Stimulated activated effector memory CD8-positive, alpha-beta T cell treated with anti-CD3 and anti-CD28 coated beads, Interleukin-12 subunit alpha, Interleukin-12 subunit beta, amount 100 ng/mL, for 72 hours (primary cell): Measurements from ENCODE around the gene CKS1B.

Experiments used
- ATAC-seq: fragments of 150-1000 bp; cut with Tn5 transposase; 2 replicates; pipeline ENCODE4 v1.10.0; 2021
- DNase-seq, 2 donors: peaks; one replicate each; pipeline ENCODE4 v3.0.0; 2021 to 2022; ENCODE audit warnings: low spot score in 2 of 2
- H3K27ac Mint-ChIP-seq: one replicate; pipeline ENCODE4 v1.8.0; 2022; ENCODE audit warnings: mild to moderate bottlenecking, mixed read lengths
- H3K36me3 Mint-ChIP-seq: one replicate; pipeline ENCODE4 v1.8.0; 2022; ENCODE audit warnings: mild to moderate bottlenecking, mixed read lengths
- H3K4me1 Mint-ChIP-seq: one replicate; pipeline ENCODE4 v1.8.0; 2022; ENCODE audit warnings: mixed read lengths
- H3K4me3 Mint-ChIP-seq: one replicate; pipeline ENCODE4 v1.8.0; 2022; ENCODE audit warnings: mild to moderate bottlenecking, mixed read lengths
- H3K9me3 Mint-ChIP-seq: one replicate; pipeline ENCODE4 v1.8.0; 2022; ENCODE audit warnings: mixed read lengths

The CKS1B gene

DNA sequence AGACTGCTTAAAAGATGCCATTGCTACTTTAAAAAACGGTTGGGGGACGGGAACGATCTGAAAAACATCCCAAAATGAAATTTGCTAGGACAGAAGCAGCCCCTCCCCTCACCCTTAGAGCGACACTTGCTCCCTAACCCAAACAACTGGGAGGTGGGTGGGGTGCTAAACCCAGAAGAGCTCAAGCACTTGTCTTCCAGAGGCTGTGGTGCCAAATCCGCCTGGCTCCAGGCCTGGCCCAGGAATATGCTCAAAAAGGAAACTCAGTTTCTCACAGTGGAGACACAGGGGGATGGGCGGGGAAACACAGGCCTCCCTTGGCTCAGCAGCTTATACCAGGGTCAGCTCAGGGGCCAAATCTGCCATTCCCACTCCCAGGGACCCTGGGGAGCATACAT, 17.9 kb upstream of the CKS1B start:
- Mint-ChIP-seq H3K36me3 (peaks cover 60% of the 10 kb centered on the region), H3K27ac (peak overlapping the region; percentile 99), H3K4me1 (peaks cover 77% of the 10 kb centered on the region), H3K9me3 (no peaks in the 10 kb centered on the region), H3K4me3 (peak overlapping the region; percentile 95)
- no peak for DNase-seq
- no peak for ATAC-seq

DNA sequence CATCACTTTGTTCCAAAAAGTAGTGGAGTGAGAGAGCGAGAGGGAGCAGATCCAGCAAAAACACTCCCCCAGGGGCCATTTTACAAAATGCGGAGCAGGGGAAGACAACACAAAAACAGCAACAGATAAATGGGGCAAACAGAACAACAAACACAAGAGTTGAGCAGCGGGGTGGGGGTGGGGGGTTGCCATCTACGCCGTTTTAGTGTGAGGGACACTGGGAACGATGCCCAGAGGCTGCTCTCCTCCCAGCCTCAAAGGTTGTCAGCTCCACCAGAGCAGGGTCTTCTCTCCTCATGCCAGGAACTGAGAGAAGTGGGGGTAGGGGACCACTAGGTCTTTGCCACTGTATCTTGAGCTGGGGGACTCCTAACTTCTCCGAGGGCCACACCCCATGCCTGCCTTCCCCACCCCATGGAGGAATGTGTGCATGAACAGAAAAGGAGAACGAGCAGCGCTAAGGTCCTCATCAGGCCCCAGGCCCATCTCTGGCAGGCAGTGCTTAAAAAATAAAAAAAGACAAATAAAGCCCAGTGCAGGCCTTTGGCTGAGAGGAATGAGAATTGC, 17.3 kb upstream of the CKS1B start:
- H3K4me3 Mint-ChIP-seq: no peak overlapping the region
- no peaks in the 10 kb centered on the region for H3K9me3 Mint-ChIP-seq
- H3K36me3 Mint-ChIP-seq: peaks cover 58% of the 10 kb centered on the region
- H3K27ac Mint-ChIP-seq: peak overlapping the region; percentile 99
- H3K4me1 Mint-ChIP-seq: peaks cover 71% of the 10 kb centered on the region
- DNase-seq: no peak
- no peak for ATAC-seq

DNA sequence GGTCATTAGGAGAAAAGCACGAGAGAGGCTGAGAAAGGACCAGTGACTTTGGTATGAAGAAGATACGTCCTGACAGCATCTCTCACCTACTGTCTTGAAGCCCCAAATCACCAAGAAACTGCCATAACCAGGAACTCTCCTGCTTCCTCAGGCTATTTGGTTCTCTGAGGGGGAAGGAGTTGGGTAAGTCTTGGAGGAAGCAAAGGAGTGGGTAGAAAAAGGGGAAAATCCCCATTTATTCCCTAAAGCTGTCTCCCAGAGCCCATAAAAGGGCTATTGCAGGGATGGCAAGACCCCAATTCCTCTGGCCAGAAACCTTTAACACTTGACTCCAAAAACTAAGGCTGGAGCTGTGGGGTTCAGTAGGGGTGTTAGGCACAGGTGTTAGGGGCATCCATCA, 16.4 kb upstream of the CKS1B start:
- no peak overlapping the region for H3K4me3 Mint-ChIP-seq
- ATAC-seq (no peak), DNase-seq (no peak)
- H3K4me1 Mint-ChIP-seq: peaks cover 71% of the 10 kb centered on the region
- H3K36me3 Mint-ChIP-seq: peaks cover 59% of the 10 kb centered on the region
- no peaks in the 10 kb centered on the region for H3K9me3 Mint-ChIP-seq
- H3K27ac Mint-ChIP-seq: peak overlapping the region; percentile 40

DNA sequence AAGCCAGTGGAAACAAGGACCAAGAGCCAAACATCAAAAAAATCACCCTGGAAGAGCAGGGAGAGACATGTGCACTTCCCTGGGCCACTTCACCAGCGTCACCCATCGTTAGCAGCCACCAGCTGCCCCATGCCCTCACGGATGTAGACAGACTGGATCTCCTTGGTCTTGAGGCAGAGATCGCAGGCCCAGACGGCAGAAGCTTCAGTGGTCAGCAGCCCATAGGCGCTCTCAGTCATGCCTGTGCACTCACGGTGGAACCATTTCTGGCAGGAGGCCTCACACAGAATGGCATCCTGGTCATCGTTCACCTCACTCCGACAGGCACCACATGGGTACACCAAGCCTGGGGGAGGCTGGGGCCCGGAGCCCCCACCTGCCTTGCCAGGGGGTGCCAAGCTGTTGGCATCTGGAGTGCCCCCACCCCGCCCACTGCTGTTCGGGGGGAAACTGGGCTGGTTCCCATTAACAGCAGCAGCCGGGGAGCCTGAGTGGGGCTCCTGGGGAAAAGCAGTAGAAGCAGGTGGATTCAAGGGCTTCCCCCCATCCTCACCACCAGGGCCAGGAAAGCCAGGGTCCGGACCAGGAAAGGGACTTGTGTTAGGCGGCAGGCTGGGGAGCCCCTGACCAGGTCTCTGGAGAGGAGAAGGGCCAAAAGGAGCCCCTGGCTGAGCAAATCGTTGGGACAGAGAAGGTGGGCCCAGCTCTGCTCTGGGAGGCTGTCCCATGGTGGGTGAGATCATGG, 15.6 kb upstream of the CKS1B start:
- no peaks in the 10 kb centered on the region for H3K9me3 Mint-ChIP-seq
- H3K36me3 Mint-ChIP-seq: peaks cover 68% of the 10 kb centered on the region
- DNase-seq (no peak), ATAC-seq (no peak)
- H3K4me3 Mint-ChIP-seq: peak overlapping the region; percentile 80
- H3K27ac Mint-ChIP-seq: peak overlapping the region; percentile 40
- peaks cover 69% of the 10 kb centered on the region for H3K4me1 Mint-ChIP-seq

DNA sequence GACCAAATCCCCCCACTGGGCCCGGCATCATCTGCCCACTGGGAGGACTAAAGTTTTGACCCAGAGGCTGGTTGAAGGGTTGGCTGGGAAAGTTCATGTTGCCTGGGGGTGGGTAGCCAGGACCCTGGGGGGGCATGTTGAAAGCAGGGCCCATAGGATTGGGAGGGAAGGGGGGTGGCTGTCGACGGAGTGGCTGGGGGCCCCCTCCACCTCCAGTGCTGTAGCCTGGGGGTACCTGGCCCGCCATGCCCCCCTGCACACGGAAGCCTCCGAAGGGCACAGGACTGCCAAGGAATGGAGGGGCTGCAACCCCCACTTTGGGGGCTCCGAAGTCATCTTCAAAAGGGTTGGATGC, 15.1 kb upstream of the CKS1B start:
- Mint-ChIP-seq H3K4me3 (peak overlapping the region; percentile 80), H3K9me3 (no peaks in the 10 kb centered on the region), H3K27ac (peak overlapping the region; percentile 23), H3K4me1 (peaks cover 66% of the 10 kb centered on the region), H3K36me3 (peaks cover 69% of the 10 kb centered on the region)
- ATAC-seq (no peak), DNase-seq (no peak)

DNA sequence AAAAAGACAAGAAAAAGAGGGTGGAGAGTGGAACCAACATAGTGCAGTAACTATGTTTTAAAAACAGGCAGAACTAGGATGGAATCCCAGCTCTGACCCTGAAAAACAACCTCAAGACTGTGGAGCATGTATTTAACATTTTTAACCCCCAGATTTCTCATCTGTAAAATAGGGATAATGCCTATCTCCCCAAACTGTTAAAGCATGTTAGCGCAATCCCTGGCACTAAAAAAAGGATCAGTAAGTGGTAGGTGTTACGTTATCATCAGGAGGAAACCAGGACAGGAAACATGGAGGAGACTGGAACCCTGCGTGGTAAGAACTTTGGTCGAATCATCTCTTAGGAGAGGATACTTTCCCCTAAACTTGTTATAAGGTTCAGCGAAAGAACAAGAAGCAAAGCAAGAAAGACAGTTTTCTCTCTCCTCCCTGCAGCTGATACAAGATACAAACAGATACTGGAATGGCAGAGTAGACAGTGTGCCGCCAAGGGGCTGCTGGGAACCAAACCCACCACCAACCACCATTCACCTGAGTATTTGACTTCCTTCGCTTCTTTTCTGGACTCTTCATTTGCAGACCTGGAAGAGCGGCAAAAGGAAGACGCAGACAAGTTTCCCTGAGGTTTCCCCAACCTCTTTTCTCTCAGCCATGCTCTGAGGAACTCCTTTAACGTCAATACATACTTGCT, 13.9 kb upstream of the CKS1B start:
- Mint-ChIP-seq H3K4me1 (peaks cover 61% of the 10 kb centered on the region), H3K36me3 (peaks cover 72% of the 10 kb centered on the region), H3K9me3 (no peaks in the 10 kb centered on the region), H3K4me3 (peak overlapping the region; percentile 80), H3K27ac (peak overlapping the region; percentile 81)
- ATAC-seq (no peak), DNase-seq (no peak)

DNA sequence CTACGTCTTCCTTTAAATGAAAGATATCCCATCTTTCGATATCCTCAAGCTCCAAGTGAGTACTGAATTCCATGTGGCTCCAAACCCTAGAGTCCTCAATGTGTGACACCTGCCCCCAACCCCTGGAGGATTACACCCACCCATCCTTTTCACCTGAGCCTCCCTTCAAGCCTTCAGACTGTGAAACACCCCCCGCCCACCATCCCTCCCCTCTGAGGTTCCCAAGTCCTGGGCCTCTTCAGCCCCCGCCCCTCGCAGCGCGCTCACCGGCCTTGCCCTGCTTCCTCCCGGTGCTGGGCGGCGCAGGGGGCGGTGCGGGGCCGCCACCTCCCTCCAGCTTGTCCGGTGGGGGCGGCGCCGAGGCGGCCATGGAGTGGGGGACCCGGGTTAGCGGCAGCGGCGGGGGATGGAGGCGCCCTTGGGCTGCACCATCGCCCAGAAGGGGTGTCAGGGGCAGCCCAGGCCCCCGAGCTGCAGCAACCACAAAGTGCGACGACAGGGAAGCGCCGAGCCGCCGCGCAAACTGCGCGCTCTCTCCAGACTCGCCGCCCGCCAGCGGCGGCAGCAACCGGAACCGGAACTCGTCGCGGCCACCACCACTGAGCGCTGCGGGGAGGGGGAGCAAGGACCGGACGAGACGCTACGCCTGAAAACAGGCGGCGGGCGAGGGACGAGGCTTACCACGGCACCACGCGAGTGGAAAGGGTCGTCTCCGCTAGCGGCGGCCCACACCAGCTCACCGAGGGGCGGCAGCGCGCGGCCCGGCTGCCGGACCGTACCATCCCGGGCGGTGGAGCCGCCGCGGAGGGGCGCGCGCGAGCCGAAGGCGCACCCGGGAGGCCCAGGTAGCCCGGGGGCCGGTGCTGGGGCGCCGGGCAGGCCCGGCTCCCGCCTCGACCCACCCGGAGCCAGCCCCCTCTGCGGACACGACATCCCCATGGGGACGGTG, 13.0 kb upstream of the CKS1B start, which contains the start of gene PYGO2:
Gene PYGO2 (minus strand): TSS at position 576 of the 949 bp plus-strand sequence. CDS start 206 bp downstream, at position 370.
- peaks cover 54% of the 10 kb centered on the region for H3K4me1 Mint-ChIP-seq
- peaks cover 75% of the 10 kb centered on the region for H3K36me3 Mint-ChIP-seq
- DNase-seq: peak; percentile 79 to 92
- no peaks in the 10 kb centered on the region for H3K9me3 Mint-ChIP-seq
- peak within 1 kb of the TSS; percentile 81 for H3K27ac Mint-ChIP-seq
- ATAC-seq: peak; percentile 89
- H3K4me3 Mint-ChIP-seq: peak within 1 kb of the TSS; percentile 80

DNA sequence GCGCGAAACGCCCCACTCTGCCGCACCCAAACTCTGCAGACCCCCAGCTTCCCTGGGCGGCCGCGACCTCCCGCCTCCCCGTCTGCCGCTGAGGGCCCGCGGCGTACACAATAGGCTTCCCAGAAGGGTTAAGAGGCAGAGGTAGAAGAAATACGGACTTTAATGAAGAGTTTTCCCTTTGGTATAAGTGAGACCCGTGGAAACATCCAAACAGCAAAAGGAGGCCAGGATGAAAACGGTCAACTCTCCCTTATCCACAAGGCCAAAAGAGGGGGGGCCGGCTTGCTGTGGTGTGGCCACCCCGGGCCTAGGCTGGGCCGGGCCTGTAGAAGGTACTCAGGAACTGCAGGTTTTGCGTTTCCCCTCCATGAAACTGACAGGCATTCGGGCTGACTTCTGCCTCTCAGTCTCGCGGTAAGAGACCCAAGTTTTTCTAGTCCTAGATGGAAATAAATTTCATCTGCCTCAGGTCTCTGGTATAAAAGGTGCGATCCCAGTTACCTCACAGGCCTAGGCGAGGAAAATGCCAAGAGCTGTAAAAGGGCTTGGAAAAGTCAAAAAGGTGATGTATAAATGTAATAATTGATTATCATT, 12.2 kb upstream of the CKS1B start:
- peaks cover 81% of the 10 kb centered on the region for H3K36me3 Mint-ChIP-seq
- H3K9me3 Mint-ChIP-seq: no peaks in the 10 kb centered on the region
- DNase-seq (no peak), ATAC-seq (peak; percentile 20)
- peaks cover 47% of the 10 kb centered on the region for H3K4me1 Mint-ChIP-seq
- peak overlapping the region; percentile 81 for H3K27ac Mint-ChIP-seq
- peak overlapping the region; percentile 80 for H3K4me3 Mint-ChIP-seq

DNA sequence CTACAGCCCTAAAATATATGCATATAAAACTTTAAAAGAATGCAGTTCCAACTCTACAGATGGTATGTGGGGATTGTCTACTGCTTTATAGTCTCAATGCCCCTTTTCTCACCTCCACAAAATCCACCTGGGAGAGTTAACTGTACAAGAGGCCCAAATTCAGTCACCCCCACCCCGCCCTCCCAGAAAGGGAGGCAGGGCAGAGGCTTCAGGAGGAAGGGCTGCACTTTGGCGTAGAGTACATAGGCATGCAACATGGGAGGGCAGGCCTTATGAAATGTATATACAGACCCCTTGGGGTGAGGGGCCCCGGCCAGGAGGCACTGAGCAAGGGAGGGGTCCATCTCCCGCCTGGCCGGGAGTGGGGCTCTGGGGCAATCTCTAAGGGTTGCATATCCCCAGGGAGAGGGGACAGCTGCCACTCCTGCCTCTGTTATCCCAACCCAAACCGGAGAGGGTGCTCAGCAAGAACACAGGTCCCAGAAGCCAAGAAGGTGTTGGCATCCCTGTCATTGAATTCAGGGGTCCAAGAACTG, 11.6 kb upstream of the CKS1B start:
- no peak for DNase-seq
- Mint-ChIP-seq H3K9me3 (no peaks in the 10 kb centered on the region), H3K27ac (peak overlapping the region; percentile 81), H3K36me3 (peaks cover 81% of the 10 kb centered on the region), H3K4me3 (peak overlapping the region; percentile 80), H3K4me1 (peaks cover 52% of the 10 kb centered on the region)
- no peak for ATAC-seq

DNA sequence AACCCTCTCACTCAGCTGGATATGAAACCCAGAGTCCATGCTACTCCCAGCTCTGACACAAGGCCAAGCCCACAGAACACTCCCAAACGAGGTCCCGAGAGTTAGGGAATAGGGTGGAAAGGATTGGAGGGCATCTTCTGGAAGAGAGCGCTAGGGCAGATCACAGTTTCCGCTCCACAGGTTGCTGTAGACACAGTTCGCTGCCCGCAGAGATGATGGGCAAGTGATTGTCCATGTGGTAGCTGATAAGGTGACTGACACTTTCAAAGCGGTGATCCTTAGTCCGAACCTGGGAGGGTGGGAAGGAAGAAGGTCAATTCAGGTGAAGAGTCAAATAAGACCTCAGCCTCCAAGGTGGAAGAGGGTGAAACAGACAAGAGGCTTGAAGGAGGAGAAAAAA, 10.8 kb upstream of the CKS1B start:
- DNase-seq (no peak), ATAC-seq (no peak)
- H3K27ac Mint-ChIP-seq: peak overlapping the region; percentile 30
- H3K9me3 Mint-ChIP-seq: no peaks in the 10 kb centered on the region
- peaks cover 81% of the 10 kb centered on the region for H3K36me3 Mint-ChIP-seq
- H3K4me3 Mint-ChIP-seq: no peak overlapping the region
- H3K4me1 Mint-ChIP-seq: peaks cover 60% of the 10 kb centered on the region

DNA sequence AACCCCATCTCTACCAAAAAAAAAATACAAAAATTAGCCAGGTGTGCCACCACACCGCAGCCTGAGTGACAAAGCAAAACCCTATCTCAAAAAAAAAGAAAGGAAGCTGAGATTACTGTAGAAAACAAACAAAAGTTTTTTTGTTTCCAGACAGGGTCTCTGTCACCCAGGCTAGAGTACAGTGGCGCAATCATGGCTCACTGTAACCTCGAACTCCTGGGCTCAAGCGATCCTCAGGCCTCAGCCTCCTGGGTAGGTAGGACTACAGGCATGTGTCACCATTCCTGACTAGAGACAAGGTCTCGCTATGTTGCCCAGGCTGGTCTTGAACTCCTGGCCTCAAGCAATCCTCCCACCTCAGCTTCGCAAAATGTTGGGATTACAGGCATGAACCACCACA, 10.1 kb upstream of the CKS1B start:
- Mint-ChIP-seq H3K4me1 (peaks cover 66% of the 10 kb centered on the region), H3K4me3 (no peak overlapping the region), H3K9me3 (no peaks in the 10 kb centered on the region), H3K36me3 (peaks cover 82% of the 10 kb centered on the region), H3K27ac (peak overlapping the region; percentile 30)
- ATAC-seq: no peak
- DNase-seq: no peak

DNA sequence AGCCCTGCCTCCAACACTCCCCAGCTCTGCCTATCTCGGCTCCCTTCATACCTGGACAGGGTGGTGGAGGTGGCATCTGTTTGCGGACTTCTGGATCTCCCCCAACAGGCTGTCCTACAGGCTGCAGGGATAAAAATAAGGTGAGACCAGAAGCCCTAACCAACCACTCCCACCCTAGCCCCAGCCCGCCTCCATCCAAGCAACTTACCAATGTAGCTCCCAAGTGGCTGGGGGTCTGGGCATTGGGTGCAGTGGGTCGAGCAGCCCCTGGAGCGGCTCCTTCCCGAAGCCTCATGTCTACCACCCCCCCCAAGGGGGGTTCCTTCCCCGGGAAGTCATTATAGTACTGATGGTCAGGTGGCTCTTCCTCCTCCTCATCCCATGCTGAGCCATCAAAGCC, 8.4 kb upstream of the CKS1B start:
- peaks cover 60% of the 10 kb centered on the region for H3K4me1 Mint-ChIP-seq
- peaks cover 81% of the 10 kb centered on the region for H3K36me3 Mint-ChIP-seq
- H3K9me3 Mint-ChIP-seq: no peaks in the 10 kb centered on the region
- H3K27ac Mint-ChIP-seq: peak overlapping the region; percentile 52
- DNase-seq (no peak), ATAC-seq (no peak)
- H3K4me3 Mint-ChIP-seq: no peak overlapping the region

DNA sequence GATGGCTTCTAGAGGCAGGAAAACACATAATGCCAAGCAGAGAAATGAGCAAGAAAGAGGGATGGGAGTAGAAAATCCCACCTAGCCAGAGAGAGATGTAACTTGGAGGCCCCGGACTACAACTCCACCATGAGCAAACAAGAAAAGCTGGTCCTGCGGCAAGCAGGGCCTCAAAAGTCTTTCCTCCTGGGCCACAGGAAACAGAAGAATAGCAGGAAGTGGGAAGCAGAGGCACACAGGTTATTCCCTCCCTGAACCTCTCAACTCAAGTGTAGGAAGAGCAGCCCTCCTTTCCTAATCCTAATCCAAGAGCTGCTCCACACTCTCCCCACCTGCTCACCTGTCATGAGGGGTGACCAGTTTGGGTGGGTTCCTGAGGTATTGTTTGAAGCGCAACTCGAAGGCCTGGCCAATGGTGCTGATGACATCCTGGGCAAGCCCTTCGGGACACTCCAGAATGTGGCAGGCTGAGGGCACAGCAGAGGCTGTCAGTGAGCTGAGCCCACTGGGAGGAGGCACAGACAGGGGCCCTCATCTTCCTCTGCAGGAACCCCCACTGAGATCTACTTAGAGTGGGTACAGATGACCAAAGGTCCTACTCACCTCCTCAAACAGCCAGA, 7.0 kb upstream of the CKS1B start:
- ATAC-seq (no peak), DNase-seq (no peak)
- Mint-ChIP-seq H3K27ac (peak overlapping the region; percentile 93), H3K9me3 (no peaks in the 10 kb centered on the region), H3K4me1 (peaks cover 69% of the 10 kb centered on the region), H3K36me3 (peaks cover 75% of the 10 kb centered on the region), H3K4me3 (no peak overlapping the region)

DNA sequence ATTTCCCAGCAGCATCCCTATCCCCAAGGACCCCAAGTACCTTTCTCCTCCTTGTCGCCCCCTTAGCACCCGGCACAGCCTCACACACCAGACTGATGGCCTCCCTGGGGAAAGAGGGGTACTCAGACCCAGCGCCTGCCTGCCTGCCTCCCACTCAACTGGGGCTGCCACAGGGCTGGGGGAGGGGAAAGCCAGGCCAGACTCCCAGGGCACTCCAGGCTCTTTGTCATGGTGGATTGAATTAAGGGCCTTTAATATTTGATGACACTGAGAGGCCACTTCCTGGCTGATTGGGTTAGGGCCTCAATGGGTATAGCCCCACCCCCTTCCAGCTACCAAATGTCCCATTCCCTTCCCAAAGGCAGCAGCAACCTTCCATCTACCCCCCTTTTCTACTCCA, 5.8 kb upstream of the CKS1B start:
- no peak for ATAC-seq

More for the DNA sequence above, 5.8 kb upstream of the CKS1B start:
- no peak for DNase-seq
- no peak overlapping the region for H3K4me3 Mint-ChIP-seq
- no peaks in the 10 kb centered on the region for H3K9me3 Mint-ChIP-seq
- H3K4me1 Mint-ChIP-seq: peaks cover 64% of the 10 kb centered on the region
- H3K36me3 Mint-ChIP-seq: peaks cover 62% of the 10 kb centered on the region
- peak overlapping the region; percentile 93 for H3K27ac Mint-ChIP-seq
